Endodermal cell (in vitro differentiated cells): ENCODE measurements around the gene ABLIM1. TPM values are rescaled to one million over a fixed set of nuclear protein-coding genes. Genes with fewer than 3 reads are reported as not detected.

Source experiments
- DNase-seq: peaks from one replicate; pipeline ENCODE4 v3.0.0-alpha.2; 2017
- H3K27ac ChIP-seq: 2 replicates; pipeline ENCODE4 v1.5.1; 2013; ENCODE audit warnings: mild to moderate bottlenecking, low read depth, low read length, moderate library complexity
- H3K27me3 ChIP-seq: 2 replicates; pipeline ENCODE4 v1.6.1; 2013; ENCODE audit warnings: mild to moderate bottlenecking, low read length, moderate library complexity; ENCODE audit not compliant: insufficient read depth, control insufficient read depth, poor library complexity, severe bottlenecking
- H3K36me3 ChIP-seq: 2 replicates; pipeline ENCODE4 v1.7.0; 2013; ENCODE audit warnings: mild to moderate bottlenecking, low read length, moderate library complexity; ENCODE audit not compliant: control insufficient read depth, insufficient read depth
- H3K4me1 ChIP-seq: one replicate; pipeline ENCODE4 v1.7.0; 2013; ENCODE audit warnings: low read length; ENCODE audit not compliant: control insufficient read depth, insufficient read depth
- H3K4me3 ChIP-seq: 2 replicates; pipeline ENCODE4 v1.5.1; 2013; ENCODE audit warnings: mild to moderate bottlenecking, low read length, moderate library complexity
- H3K9ac ChIP-seq: 2 replicates; pipeline ENCODE4 v1.6.1; 2013; ENCODE audit warnings: mild to moderate bottlenecking, low read length, moderate library complexity; ENCODE audit not compliant: poor library complexity, severe bottlenecking; ENCODE audit errors: extremely low read depth
- H3K9me3 ChIP-seq: 2 replicates; pipeline ENCODE4 v1.6.1; 2013; ENCODE audit warnings: mild to moderate bottlenecking, low read length, moderate library complexity; ENCODE audit not compliant: control insufficient read depth
- H3K27ac Mint-ChIP-seq: 2 replicates; pipeline ENCODE4 v1.8.0; 2020; ENCODE audit warnings: mixed read lengths
- H3K27me3 Mint-ChIP-seq: 2 replicates; pipeline ENCODE4 v1.8.0; 2021; ENCODE audit warnings: mild to moderate bottlenecking, mixed read lengths; ENCODE audit not compliant: insufficient read depth
- H3K36me3 Mint-ChIP-seq: 2 replicates; pipeline ENCODE4 v1.8.0; 2020; ENCODE audit warnings: low read depth, mixed read lengths
- H3K4me1 Mint-ChIP-seq: 2 replicates; pipeline ENCODE4 v1.8.0; 2020; ENCODE audit warnings: mixed read lengths
- H3K4me3 Mint-ChIP-seq: 2 replicates; pipeline ENCODE4 v1.8.0; 2020; ENCODE audit warnings: mild to moderate bottlenecking, moderate library complexity, mixed read lengths
- H3K9me3 Mint-ChIP-seq: 2 replicates; pipeline ENCODE4 v1.8.0; 2020; ENCODE audit warnings: mild to moderate bottlenecking, mixed read lengths
- CTCF ChIP-seq: fragments of 200-600 bp; sonication (generic); conservative IDR thresholded peaks from 2 replicates; pipeline ENCODE4 v1.5.0; 2021; ENCODE audit warnings: antibody characterized with exemption, mild to moderate bottlenecking
- WGBS, 2 experiments: methylation state at CpG; one replicate each; pipeline versions ENCODE4 v1.1.5 to v1.1.7; 2013; ENCODE audit warnings: missing lambda C conversion rate in 2 of 2, mixed read lengths in 1 of 2; ENCODE audit not compliant: insufficient coverage in 1 of 2, insufficient read length in 1 of 2; 5-methylcytosine and 5-hydroxymethylcytosine counted together
- total RNA-seq, 2 donors: library from RNA; stranded (reverse); fragmentation: NEBNext Ultra II Directional in 1 of 2; extraction: Animal tissue kit (Norgen Biotek cat#: 25700) in 1 of 2; gene quantifications; 2 replicates in 1 of 2; 3 replicates in 1 of 2; pipeline ENCODE4 v1.2.1, GENCODE V29; 2021

ABLIM1 gene
- total RNA-seq, 2 donors from 2014 or later = 39.3 to 49.3 TPM

- no peak for TF ChIP-seq CTCF
- Histone ChIP-seq H3K27ac (no peak overlapping the region), H3K9ac (no peak overlapping the region), H3K4me1 (no peaks in the 10 kb centered on the region), H3K9me3 (no peaks in the 10 kb centered on the region), H3K27me3 (no peaks in the 10 kb centered on the region), H3K36me3 (no peaks in the 10 kb centered on the region), H3K4me3 (no peak overlapping the region)
- 90% methylated on average over 2 of the region's 2 CpGs; no CpG with 5 or more reads in 1 of the 2 experiments for WGBS, 2 experiments
- no peaks in the 10 kb centered on the region for H3K27me3 Mint-ChIP-seq
- DNase-seq = no peak
- H3K9me3 Mint-ChIP-seq = no peaks in the 10 kb centered on the region
- H3K27ac Mint-ChIP-seq = no peak overlapping the region
- no peaks in the 10 kb centered on the region for H3K4me1 Mint-ChIP-seq
- no peaks in the 10 kb centered on the region for H3K36me3 Mint-ChIP-seq
- H3K4me3 Mint-ChIP-seq = no peak overlapping the region
Measured at GRCh38 chr10:114584419-114584818, 73.7 kb downstream of the ABLIM1 start.

- Mint-ChIP-seq H3K27me3 (peaks cover 2% of the 10 kb centered on the region), H3K4me1 (peaks cover 10% of the 10 kb centered on the region), H3K9me3 (no peaks in the 10 kb centered on the region), H3K4me3 (no peak overlapping the region), H3K36me3 (no peaks in the 10 kb centered on the region), H3K27ac (no peak overlapping the region)
- TF ChIP-seq CTCF = no peak
- Histone ChIP-seq H3K9ac (no peak overlapping the region), H3K9me3 (no peaks in the 10 kb centered on the region), H3K4me3 (no peak overlapping the region), H3K27ac (no peak overlapping the region), H3K36me3 (no peaks in the 10 kb centered on the region), H3K27me3 (no peaks in the 10 kb centered on the region), H3K4me1 (no peaks in the 10 kb centered on the region)
- DNase-seq = no peak
- 87% methylated on average over 1 of the region's 1 CpG; no CpG with 5 or more reads in 1 of the 2 experiments for WGBS, 2 experiments
Measured at GRCh38 chr10:114581071-114581470, 77.0 kb downstream of the ABLIM1 start.

- no peaks in the 10 kb centered on the region for H3K4me1 ChIP-seq
- no peaks in the 10 kb centered on the region for H3K36me3 ChIP-seq
- no peaks in the 10 kb centered on the region for H3K27me3 ChIP-seq
- H3K27ac ChIP-seq = no peak overlapping the region
- H3K4me1 Mint-ChIP-seq = peaks cover 10% of the 10 kb centered on the region
- 90 to 100% methylated on average over 1 of the region's 1 CpG for WGBS, 2 experiments
- no peak overlapping the region for H3K4me3 ChIP-seq
- H3K36me3 Mint-ChIP-seq = no peaks in the 10 kb centered on the region
- TF ChIP-seq CTCF = no peak
- DNase-seq = no peak
- H3K27ac Mint-ChIP-seq = no peak overlapping the region
- no peak overlapping the region for H3K4me3 Mint-ChIP-seq
- H3K27me3 Mint-ChIP-seq = peaks cover 2% of the 10 kb centered on the region
- no peaks in the 10 kb centered on the region for H3K9me3 ChIP-seq
- no peak overlapping the region for H3K9ac ChIP-seq
- no peaks in the 10 kb centered on the region for H3K9me3 Mint-ChIP-seq
Measured at GRCh38 chr10:114577133-114577532, 80.9 kb downstream of the ABLIM1 start.
